ENCODE data around the gene LYSMD4. TPM values are rescaled to one million over a fixed set of nuclear protein-coding genes. Genes with fewer than 3 reads are reported as not detected.
A peak's percentile ranks its signal among the peaks of the same experiment; 100 is the strongest.

The LYSMD4 gene
- total RNA-seq, 2 donors from 2014 or later, result 9.7 to 11.7 TPM

GRCh38 chr15:99727330-99727729 is 5.9 kb downstream of the LYSMD4 start:
- Mint-ChIP-seq H3K4me1 (ENCODE audit: low read depth) (peaks cover 11% of the 10 kb centered on the region), H3K27me3 (ENCODE audit: low read depth) (no peaks in the 10 kb centered on the region), H3K4me3 (no peak overlapping the region), H3K36me3 (ENCODE audit: insufficient read depth in 2 of 2) (peaks cover 3 to 5% of the 10 kb centered on the region in 2 donors), H3K27ac (no peak overlapping the region), H3K9me3 (no peaks in the 10 kb centered on the region)
- ATAC-seq (replicated peaks in 1 of 2), result no peak
- DNase-seq, result no peak

DNA sequence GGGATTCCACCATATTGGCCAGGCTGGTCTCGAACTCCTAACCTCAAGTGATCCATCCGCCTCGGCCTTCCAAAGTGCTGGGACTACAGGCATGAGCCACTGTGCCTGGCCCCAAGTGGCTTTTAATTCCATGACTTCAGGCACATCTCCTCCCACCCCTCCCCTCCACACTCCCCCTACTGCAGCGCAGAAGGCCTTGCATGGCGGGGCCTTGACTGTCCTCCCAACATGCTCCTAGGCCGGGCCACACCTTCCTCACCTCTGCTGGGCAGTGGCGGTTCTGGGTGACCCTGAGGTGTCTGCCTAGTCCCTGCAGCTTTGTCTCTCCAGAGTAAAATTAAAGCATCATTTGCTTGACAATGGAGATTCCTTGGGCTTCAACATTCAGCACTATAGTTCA is 6.9 kb downstream of the LYSMD4 start:
- H3K27me3 Mint-ChIP-seq (ENCODE audit: low read depth), result no peaks in the 10 kb centered on the region

DNA sequence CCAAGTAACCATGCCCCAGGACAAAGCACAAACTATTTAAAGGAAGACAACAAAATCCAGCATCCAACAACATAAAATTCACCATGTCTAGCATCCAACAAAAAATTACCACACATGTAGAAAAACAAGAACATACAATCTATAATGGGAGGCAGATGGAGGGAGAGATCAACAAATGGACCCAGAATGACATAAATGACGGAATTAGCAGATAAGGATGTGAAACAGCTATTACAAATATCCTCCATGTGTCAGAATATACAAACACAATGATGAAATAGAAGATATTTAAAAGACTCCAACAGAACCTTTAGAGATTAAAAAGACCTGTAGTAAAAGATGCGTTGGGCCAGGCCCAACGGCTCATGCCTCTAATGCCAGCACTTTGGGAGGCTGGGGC is 10.8 kb downstream of the LYSMD4 start:
- ATAC-seq (replicated peaks in 1 of 2) (no peak), DNase-seq (no peak)
- Mint-ChIP-seq H3K4me1 (ENCODE audit: low read depth) (peaks cover 41% of the 10 kb centered on the region), H3K9me3 (no peaks in the 10 kb centered on the region), H3K36me3 (ENCODE audit: insufficient read depth in 2 of 2) (peaks cover 0 to 2% of the 10 kb centered on the region in 2 donors), H3K27me3 (ENCODE audit: low read depth) (no peaks in the 10 kb centered on the region), H3K4me3 (no peak overlapping the region), H3K27ac (no peak overlapping the region)

More for the DNA sequence above, 6.9 kb downstream of the LYSMD4 start:
- H3K4me1 Mint-ChIP-seq (ENCODE audit: low read depth), result peaks cover 7% of the 10 kb centered on the region
- H3K27ac Mint-ChIP-seq, result no peak overlapping the region
- no peak for ATAC-seq (replicated peaks in 1 of 2)
- no peaks in the 10 kb centered on the region for H3K9me3 Mint-ChIP-seq
- peaks cover 3% of the 10 kb centered on the region in 2 donors for H3K36me3 Mint-ChIP-seq (ENCODE audit: insufficient read depth in 2 of 2)
- no peak overlapping the region for H3K4me3 Mint-ChIP-seq
- no peak for DNase-seq

DNA sequence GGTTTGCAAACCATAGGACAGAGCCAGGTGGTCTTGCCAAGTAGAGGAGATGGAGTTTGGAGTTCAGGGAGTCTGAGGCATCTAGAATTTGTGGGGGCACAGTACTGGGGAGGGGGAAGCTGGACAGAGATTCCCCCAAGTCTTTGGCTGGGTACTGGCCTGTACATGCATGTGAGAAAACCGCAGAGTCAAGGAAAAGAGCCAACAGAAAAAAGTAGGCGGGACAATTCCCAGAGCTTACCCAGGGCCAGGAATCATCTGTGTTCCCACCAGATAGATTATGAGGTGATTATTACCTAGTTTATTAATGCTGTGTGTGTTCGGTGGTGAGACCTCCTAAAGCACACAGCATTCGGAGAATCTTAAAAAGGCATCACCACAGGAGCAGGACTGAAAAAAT is 11.3 kb downstream of the LYSMD4 start:
- Mint-ChIP-seq H3K4me3 (no peak overlapping the region), H3K36me3 (ENCODE audit: insufficient read depth in 2 of 2) (peaks cover 0 to 2% of the 10 kb centered on the region in 2 donors), H3K9me3 (no peaks in the 10 kb centered on the region), H3K27me3 (ENCODE audit: low read depth) (no peaks in the 10 kb centered on the region), H3K4me1 (ENCODE audit: low read depth) (peaks cover 42% of the 10 kb centered on the region), H3K27ac (no peak overlapping the region)
- ATAC-seq (replicated peaks in 1 of 2) (no peak), DNase-seq (no peak)

DNA sequence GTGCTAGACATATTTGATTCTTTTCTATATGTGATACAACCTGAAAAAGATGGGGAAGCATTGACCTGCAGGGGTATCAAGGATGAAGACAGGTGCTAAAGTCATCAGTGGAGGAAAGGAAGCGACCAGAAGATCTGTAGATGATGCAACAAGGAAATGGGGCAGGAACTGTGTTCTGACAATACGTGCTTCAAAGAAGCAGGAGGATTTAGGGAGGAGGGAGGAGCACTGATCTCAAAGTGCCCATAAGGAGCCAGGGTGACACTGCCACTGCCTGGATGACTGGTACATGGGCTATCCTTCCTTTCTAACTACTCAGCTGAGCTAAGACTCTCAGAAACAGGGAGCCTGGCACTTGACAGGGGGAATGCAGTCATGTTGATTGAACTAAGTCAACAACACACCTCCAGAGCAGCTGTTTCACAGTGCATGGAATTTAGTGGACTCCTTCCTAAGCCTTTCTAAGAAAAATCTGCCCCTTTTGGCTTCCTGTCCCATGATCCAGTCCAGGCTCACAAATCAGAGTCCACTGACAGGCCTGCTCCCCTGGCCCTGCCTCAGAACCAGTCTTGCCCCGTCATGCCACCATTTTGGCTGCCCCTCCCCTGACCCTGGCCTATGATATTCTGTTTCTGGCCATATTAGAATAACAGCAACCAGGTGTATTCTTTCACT is 12.0 kb downstream of the LYSMD4 start:
- H3K27me3 Mint-ChIP-seq (ENCODE audit: low read depth), result no peaks in the 10 kb centered on the region
- H3K36me3 Mint-ChIP-seq (ENCODE audit: insufficient read depth in 2 of 2), result peaks cover 0 to 2% of the 10 kb centered on the region in 2 donors
- peaks cover 42% of the 10 kb centered on the region for H3K4me1 Mint-ChIP-seq (ENCODE audit: low read depth)
- ATAC-seq (replicated peaks in 1 of 2) (peak; percentile 25 to 47), DNase-seq (no peak)
- no peaks in the 10 kb centered on the region for H3K9me3 Mint-ChIP-seq
- peak overlapping the region; percentile 74 for H3K27ac Mint-ChIP-seq
- peak overlapping the region; percentile 50 to 70 for H3K4me3 Mint-ChIP-seq

- peak in 1 of 2 donors; percentile 49 for ATAC-seq (replicated peaks in 1 of 2)
- Mint-ChIP-seq H3K9me3 (no peaks in the 10 kb centered on the region), H3K4me3 (peak overlapping the region; percentile 50 to 70), H3K4me1 (ENCODE audit: low read depth) (peaks cover 42% of the 10 kb centered on the region), H3K27ac (peak overlapping the region; percentile 74), H3K36me3 (ENCODE audit: insufficient read depth in 2 of 2) (peaks cover 0 to 2% of the 10 kb centered on the region in 2 donors), H3K27me3 (ENCODE audit: low read depth) (no peaks in the 10 kb centered on the region)
- no peak for DNase-seq
Measured at GRCh38 chr15:99720533-99720932, 12.7 kb downstream of the LYSMD4 start.

- peaks cover 0 to 2% of the 10 kb centered on the region in 2 donors for H3K36me3 Mint-ChIP-seq (ENCODE audit: insufficient read depth in 2 of 2)
- H3K27me3 Mint-ChIP-seq (ENCODE audit: low read depth), result no peaks in the 10 kb centered on the region
- H3K27ac Mint-ChIP-seq, result no peak overlapping the region
- peaks cover 42% of the 10 kb centered on the region for H3K4me1 Mint-ChIP-seq (ENCODE audit: low read depth)
- H3K4me3 Mint-ChIP-seq, result peak overlapping the region; percentile 50 to 70
- peak; percentile 66 for ATAC-seq (replicated peaks in 1 of 2)
- no peaks in the 10 kb centered on the region for H3K9me3 Mint-ChIP-seq
- no peak for DNase-seq
Measured at GRCh38 chr15:99719096-99719541, 14.1 kb downstream of the LYSMD4 start.

DNA sequence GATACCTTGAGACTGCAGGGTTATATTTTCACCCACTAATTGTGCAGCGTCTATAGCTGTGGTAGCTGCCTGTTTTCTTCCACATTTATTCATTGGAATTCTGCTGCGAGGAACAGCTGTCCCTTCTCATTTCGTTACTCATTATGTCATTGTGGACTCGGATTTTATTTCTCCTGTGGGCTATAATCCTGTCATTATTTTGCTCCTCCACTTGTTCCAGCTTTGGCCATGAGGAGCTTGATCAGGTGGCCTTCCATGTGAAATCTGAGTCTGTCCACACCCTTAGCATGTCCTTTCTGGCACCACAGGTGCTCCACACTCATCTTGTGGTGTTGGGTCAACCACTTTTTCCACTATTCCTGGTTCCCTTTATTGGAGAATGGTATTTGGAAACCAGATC is 14.8 kb downstream of the LYSMD4 start:
- Mint-ChIP-seq H3K27me3 (ENCODE audit: low read depth) (no peaks in the 10 kb centered on the region), H3K4me3 (no peak overlapping the region), H3K36me3 (ENCODE audit: insufficient read depth in 2 of 2) (peaks cover 0 to 2% of the 10 kb centered on the region in 2 donors), H3K4me1 (ENCODE audit: low read depth) (peaks cover 42% of the 10 kb centered on the region), H3K9me3 (no peaks in the 10 kb centered on the region), H3K27ac (no peak overlapping the region)
- no peak for ATAC-seq (replicated peaks in 1 of 2)
- DNase-seq, result no peak

DNA sequence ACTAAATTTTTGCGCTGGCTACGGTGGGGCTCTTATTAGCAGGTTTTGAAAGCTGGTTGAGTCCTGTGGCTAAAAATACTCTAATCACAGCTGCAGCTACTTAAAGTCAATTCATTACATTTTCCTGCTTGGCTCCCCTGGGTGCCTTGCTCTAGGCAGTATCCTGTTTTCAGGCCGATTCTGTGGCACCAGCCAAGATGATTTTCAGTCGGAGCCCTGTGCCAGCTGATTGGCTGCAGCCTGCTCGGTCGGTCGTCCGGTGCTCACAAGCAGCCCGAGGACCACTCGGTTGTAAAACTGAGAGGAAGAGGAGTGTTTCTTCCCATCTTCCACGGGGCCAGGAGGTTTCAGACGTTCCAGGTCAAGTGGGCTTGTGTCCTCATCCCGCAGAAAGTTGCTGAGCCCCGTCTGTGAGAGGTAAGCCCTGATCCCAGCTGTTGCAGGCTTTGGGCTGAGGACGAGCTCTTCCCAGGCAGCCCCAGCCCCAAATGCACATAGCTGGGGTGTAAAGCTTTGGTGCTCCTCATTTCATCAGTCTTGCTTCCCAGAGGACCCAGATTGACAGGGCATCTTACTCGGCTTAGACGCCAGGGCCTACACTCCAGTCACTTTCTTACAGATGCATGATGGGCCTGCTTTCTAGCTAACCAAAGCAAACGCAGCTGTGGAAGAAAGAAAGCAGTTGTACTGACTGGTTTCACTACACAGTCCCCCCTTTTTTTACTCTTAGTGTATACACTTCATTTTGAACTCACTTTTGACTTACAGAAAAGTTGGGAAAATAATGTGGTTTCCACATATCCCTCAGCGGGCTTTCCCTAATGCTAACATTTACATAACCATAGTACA is 15.9 kb downstream of the LYSMD4 start:
- Mint-ChIP-seq H3K4me1 (ENCODE audit: low read depth) (peaks cover 42% of the 10 kb centered on the region), H3K27ac (no peak overlapping the region), H3K4me3 (no peak overlapping the region), H3K9me3 (no peaks in the 10 kb centered on the region), H3K27me3 (ENCODE audit: low read depth) (no peaks in the 10 kb centered on the region), H3K36me3 (ENCODE audit: insufficient read depth in 2 of 2) (peaks cover 3 to 4% of the 10 kb centered on the region in 2 donors)
- ATAC-seq (replicated peaks in 1 of 2) (peak; percentile 44 to 54), DNase-seq (no peak)

- H3K4me3 Mint-ChIP-seq, result no peak overlapping the region
- H3K27me3 Mint-ChIP-seq (ENCODE audit: low read depth), result no peaks in the 10 kb centered on the region
- ATAC-seq (replicated peaks in 1 of 2) (no peak), DNase-seq (no peak)
- no peaks in the 10 kb centered on the region for H3K9me3 Mint-ChIP-seq
- no peak overlapping the region for H3K27ac Mint-ChIP-seq
- H3K36me3 Mint-ChIP-seq (ENCODE audit: insufficient read depth in 2 of 2), result peaks cover 4 to 5% of the 10 kb centered on the region in 2 donors
- H3K4me1 Mint-ChIP-seq (ENCODE audit: low read depth), result peaks cover 42% of the 10 kb centered on the region
Measured at GRCh38 chr15:99716540-99717095, 16.6 kb downstream of the LYSMD4 start.

GRCh38 chr15:99712415-99712814 is 20.8 kb downstream of the LYSMD4 start:
- DNase-seq (no peak), ATAC-seq (replicated peaks in 1 of 2) (no peak)
- H3K36me3 Mint-ChIP-seq (ENCODE audit: insufficient read depth in 2 of 2), result peaks cover 2 to 8% of the 10 kb centered on the region in 2 donors
- H3K4me1 Mint-ChIP-seq (ENCODE audit: low read depth), result peaks cover 22% of the 10 kb centered on the region
- H3K27me3 Mint-ChIP-seq (ENCODE audit: low read depth), result no peaks in the 10 kb centered on the region
- H3K4me3 Mint-ChIP-seq, result no peak overlapping the region
- H3K9me3 Mint-ChIP-seq, result no peaks in the 10 kb centered on the region
- H3K27ac Mint-ChIP-seq, result no peak overlapping the region

GRCh38 chr15:99711625-99712024 is 21.6 kb downstream of the LYSMD4 start:
- peaks cover 2 to 8% of the 10 kb centered on the region in 2 donors for H3K36me3 Mint-ChIP-seq (ENCODE audit: insufficient read depth in 2 of 2)

More at GRCh38 chr15:99711625-99712024, 21.6 kb downstream of the LYSMD4 start:
- H3K4me3 Mint-ChIP-seq, result no peak overlapping the region
- peaks cover 28% of the 10 kb centered on the region for H3K4me1 Mint-ChIP-seq (ENCODE audit: low read depth)
- DNase-seq, result no peak
- no peaks in the 10 kb centered on the region for H3K9me3 Mint-ChIP-seq
- H3K27me3 Mint-ChIP-seq (ENCODE audit: low read depth), result no peaks in the 10 kb centered on the region
- no peak for ATAC-seq (replicated peaks in 1 of 2)
- H3K27ac Mint-ChIP-seq, result no peak overlapping the region
